Liver (tissue), 3 donors: ENCODE results near the gene HJURP.
"Not testable (repeated sequence)": the region's sequence is repeated elsewhere in the genome, so short reads cannot be mapped to it uniquely, and the experiment has no call there.

Experiments
- EGR1 ChIP-seq, 2 donors: IDR thresholded peaks; 2 replicates each; pipeline ENCODE4 v1.6.1; 2016 to 2018; ENCODE audit warnings: antibody characterized with exemption in 2 of 2, low read depth in 2 of 2
- GABPA ChIP-seq, 2 donors: IDR thresholded peaks in 1 of 2; conservative IDR thresholded peaks in 1 of 2; 2 replicates each; pipeline ENCODE4 v1.6.1; 2016; ENCODE audit warnings: antibody characterized with exemption in 2 of 2, mild to moderate bottlenecking in 1 of 2, moderate library complexity in 1 of 2
- HNF4A ChIP-seq, 2 donors: conservative IDR thresholded peaks; 2 replicates each; pipeline ENCODE4 v1.6.1; 2016; ENCODE audit warnings: antibody characterized with exemption in 2 of 2, mild to moderate bottlenecking in 2 of 2
- JUND ChIP-seq, 2 donors: IDR thresholded peaks; 2 replicates each; pipeline ENCODE4 v1.6.1; 2016; ENCODE audit warnings: antibody characterized with exemption in 2 of 2
- RAD21 ChIP-seq, 2 donors: IDR thresholded peaks; 2 replicates each; pipeline ENCODE4 v1.6.1; 2016; ENCODE audit warnings: antibody characterized with exemption in 2 of 2, mild to moderate bottlenecking in 2 of 2
- SP1 ChIP-seq: IDR thresholded peaks from 2 replicates; pipeline ENCODE4 v1.6.1; 2018; ENCODE audit warnings: antibody characterized with exemption, mild to moderate bottlenecking
- TAF1 ChIP-seq: conservative IDR thresholded peaks from 2 replicates; pipeline ENCODE4 v1.6.1; 2016; ENCODE audit warnings: antibody characterized with exemption, mild to moderate bottlenecking
- YY1 ChIP-seq: IDR thresholded peaks from 2 replicates; pipeline ENCODE4 v1.6.1; 2016; ENCODE audit warnings: antibody characterized with exemption, mild to moderate bottlenecking
- TF ChIP-seq, protein P1 (sequence below): fragments of 150-350 bp; IDR thresholded peaks from 2 replicates; pipeline ENCODE4 v1.5.1; 2017; ENCODE audit warnings: improper control_type of control experiment, low read depth, low read length; ENCODE audit not compliant: missing input control
- TF ChIP-seq, protein P2 (sequence below): IDR thresholded peaks from 2 replicates; pipeline ENCODE4 v1.6.1; 2016; ENCODE audit warnings: antibody characterized with exemption
- TF ChIP-seq, protein P3 (sequence below): IDR thresholded peaks from 2 replicates; pipeline ENCODE4 v1.6.1; 2016; ENCODE audit warnings: antibody characterized with exemption, mild to moderate bottlenecking
- TF ChIP-seq, protein P4 (sequence below): IDR thresholded peaks from 2 replicates; pipeline ENCODE4 v1.6.1; 2016; ENCODE audit warnings: antibody characterized with exemption
- TF ChIP-seq, protein P5 (sequence below): IDR thresholded peaks from 2 replicates; pipeline ENCODE4 v1.6.1; 2016; ENCODE audit warnings: antibody characterized with exemption
- donor health status: healthy.
- donor health status: healthy.

DNA sequence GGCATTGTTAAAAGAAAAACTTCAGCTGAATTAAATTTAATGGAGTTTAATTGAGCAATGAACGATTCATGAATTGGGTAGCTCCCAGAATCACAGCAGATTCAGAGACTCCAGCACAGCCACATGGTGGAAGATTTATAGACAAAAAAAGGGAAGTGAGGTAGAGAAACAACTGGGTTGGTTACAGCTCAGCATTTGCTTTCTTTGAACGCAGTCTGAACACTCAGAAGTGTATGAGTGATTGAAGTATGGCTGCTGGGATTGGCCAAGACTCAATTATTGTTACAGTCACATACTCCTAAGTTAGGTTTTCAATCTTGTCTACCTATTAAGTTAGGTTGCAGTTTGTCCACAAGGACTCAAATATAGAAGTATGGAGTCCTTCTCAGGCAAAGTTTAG is 17.8 kb upstream of the HJURP start:
- TF ChIP-seq, protein P1, sequence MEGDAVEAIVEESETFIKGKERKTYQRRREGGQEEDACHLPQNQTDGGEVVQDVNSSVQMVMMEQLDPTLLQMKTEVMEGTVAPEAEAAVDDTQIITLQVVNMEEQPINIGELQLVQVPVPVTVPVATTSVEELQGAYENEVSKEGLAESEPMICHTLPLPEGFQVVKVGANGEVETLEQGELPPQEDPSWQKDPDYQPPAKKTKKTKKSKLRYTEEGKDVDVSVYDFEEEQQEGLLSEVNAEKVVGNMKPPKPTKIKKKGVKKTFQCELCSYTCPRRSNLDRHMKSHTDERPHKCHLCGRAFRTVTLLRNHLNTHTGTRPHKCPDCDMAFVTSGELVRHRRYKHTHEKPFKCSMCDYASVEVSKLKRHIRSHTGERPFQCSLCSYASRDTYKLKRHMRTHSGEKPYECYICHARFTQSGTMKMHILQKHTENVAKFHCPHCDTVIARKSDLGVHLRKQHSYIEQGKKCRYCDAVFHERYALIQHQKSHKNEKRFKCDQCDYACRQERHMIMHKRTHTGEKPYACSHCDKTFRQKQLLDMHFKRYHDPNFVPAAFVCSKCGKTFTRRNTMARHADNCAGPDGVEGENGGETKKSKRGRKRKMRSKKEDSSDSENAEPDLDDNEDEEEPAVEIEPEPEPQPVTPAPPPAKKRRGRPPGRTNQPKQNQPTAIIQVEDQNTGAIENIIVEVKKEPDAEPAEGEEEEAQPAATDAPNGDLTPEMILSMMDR = not testable (repeated sequence)
- TF ChIP-seq, protein P2, sequence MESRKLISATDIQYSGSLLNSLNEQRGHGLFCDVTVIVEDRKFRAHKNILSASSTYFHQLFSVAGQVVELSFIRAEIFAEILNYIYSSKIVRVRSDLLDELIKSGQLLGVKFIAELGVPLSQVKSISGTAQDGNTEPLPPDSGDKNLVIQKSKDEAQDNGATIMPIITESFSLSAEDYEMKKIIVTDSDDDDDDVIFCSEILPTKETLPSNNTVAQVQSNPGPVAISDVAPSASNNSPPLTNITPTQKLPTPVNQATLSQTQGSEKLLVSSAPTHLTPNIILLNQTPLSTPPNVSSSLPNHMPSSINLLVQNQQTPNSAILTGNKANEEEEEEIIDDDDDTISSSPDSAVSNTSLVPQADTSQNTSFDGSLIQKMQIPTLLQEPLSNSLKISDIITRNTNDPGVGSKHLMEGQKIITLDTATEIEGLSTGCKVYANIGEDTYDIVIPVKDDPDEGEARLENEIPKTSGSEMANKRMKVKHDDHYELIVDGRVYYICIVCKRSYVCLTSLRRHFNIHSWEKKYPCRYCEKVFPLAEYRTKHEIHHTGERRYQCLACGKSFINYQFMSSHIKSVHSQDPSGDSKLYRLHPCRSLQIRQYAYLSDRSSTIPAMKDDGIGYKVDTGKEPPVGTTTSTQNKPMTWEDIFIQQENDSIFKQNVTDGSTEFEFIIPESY = not testable (repeated sequence)
- TF ChIP-seq YY1; JUND (IDR thresholded peaks at IDR 0.05); SP1; RAD21 (IDR thresholded peaks at IDR 0.05); GABPA (IDR thresholded peaks at IDR 0.05 in 1 of 2, conservative IDR thresholded peaks at IDR 0.05 in 1 of 2); TAF1; HNF4A (conservative IDR thresholded peaks at IDR 0.05); EGR1 (IDR thresholded peaks at IDR 0.05; ENCODE audit: low read depth in 2 of 2): not testable (repeated sequence)
- TF ChIP-seq, protein P3, sequence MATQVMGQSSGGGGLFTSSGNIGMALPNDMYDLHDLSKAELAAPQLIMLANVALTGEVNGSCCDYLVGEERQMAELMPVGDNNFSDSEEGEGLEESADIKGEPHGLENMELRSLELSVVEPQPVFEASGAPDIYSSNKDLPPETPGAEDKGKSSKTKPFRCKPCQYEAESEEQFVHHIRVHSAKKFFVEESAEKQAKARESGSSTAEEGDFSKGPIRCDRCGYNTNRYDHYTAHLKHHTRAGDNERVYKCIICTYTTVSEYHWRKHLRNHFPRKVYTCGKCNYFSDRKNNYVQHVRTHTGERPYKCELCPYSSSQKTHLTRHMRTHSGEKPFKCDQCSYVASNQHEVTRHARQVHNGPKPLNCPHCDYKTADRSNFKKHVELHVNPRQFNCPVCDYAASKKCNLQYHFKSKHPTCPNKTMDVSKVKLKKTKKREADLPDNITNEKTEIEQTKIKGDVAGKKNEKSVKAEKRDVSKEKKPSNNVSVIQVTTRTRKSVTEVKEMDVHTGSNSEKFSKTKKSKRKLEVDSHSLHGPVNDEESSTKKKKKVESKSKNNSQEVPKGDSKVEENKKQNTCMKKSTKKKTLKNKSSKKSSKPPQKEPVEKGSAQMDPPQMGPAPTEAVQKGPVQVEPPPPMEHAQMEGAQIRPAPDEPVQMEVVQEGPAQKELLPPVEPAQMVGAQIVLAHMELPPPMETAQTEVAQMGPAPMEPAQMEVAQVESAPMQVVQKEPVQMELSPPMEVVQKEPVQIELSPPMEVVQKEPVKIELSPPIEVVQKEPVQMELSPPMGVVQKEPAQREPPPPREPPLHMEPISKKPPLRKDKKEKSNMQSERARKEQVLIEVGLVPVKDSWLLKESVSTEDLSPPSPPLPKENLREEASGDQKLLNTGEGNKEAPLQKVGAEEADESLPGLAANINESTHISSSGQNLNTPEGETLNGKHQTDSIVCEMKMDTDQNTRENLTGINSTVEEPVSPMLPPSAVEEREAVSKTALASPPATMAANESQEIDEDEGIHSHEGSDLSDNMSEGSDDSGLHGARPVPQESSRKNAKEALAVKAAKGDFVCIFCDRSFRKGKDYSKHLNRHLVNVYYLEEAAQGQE = not testable (repeated sequence)
- TF ChIP-seq, protein P4, sequence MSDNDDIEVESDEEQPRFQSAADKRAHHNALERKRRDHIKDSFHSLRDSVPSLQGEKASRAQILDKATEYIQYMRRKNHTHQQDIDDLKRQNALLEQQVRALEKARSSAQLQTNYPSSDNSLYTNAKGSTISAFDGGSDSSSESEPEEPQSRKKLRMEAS = not testable (repeated sequence)
- TF ChIP-seq, protein P5, sequence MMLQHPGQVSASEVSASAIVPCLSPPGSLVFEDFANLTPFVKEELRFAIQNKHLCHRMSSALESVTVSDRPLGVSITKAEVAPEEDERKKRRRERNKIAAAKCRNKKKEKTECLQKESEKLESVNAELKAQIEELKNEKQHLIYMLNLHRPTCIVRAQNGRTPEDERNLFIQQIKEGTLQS = not testable (repeated sequence)
